Smooth muscle cell (in vitro differentiated cells): ENCODE data around the gene PZP. TPM values are rescaled to one million over a fixed set of nuclear protein-coding genes. Genes with fewer than 3 reads are reported as not detected.

Experiments used
- DNase-seq: peaks from one replicate; lab custom pipeline; 2025; ENCODE audit not compliant: unreplicated experiment; lab: John Stamatoyannopoulos, UW
- H2AFZ ChIP-seq: fragments of 200-600 bp; sonication (generic); 2 replicates; pipeline ENCODE4 v1.6.0; 2016; ENCODE audit warnings: antibody characterized with exemption, low read depth, mild to moderate bottlenecking
- H3F3A ChIP-seq: fragments of 200-600 bp; sonication (generic); 2 replicates; pipeline ENCODE4 v1.6.0; 2017; ENCODE audit warnings: antibody characterized with exemption, low read depth
- H3K27ac ChIP-seq: fragments of 200-600 bp; sonication (generic); 2 replicates; pipeline ENCODE4 v1.5.1; 2016; ENCODE audit warnings: low read depth, mild to moderate bottlenecking
- H3K27me3 ChIP-seq: fragments of 200-600 bp; sonication (generic); 2 replicates; pipeline ENCODE4 v1.6.1; 2016; ENCODE audit warnings: low read depth, mild to moderate bottlenecking
- H3K36me3 ChIP-seq: fragments of 200-600 bp; sonication (generic); 2 replicates; pipeline ENCODE4 v1.5.1; 2016; ENCODE audit warnings: low read depth
- H3K4me1 ChIP-seq: fragments of 200-600 bp; sonication (generic); 2 replicates; pipeline ENCODE4 v1.5.1; 2016; ENCODE audit warnings: low read depth
- H3K4me2 ChIP-seq: fragments of 200-600 bp; sonication (generic); 2 replicates; pipeline ENCODE4 v1.6.0; 2016; ENCODE audit warnings: mild to moderate bottlenecking
- H3K4me3 ChIP-seq: fragments of 200-600 bp; sonication (generic); 2 replicates; pipeline ENCODE4 v1.5.1; 2016; ENCODE audit warnings: mild to moderate bottlenecking
- H3K79me2 ChIP-seq: fragments of 200-600 bp; sonication (generic); 2 replicates; pipeline ENCODE4 v1.6.0; 2016; ENCODE audit warnings: low read depth, mild to moderate bottlenecking
- H3K9ac ChIP-seq: fragments of 200-600 bp; sonication (generic); 2 replicates; pipeline ENCODE4 v1.6.0; 2016; ENCODE audit warnings: low read depth
- H3K9me3 ChIP-seq: fragments of 200-600 bp; sonication (generic); replicated peaks from 2 replicates; pipeline ENCODE4 v1.5.1; 2016; ENCODE audit warnings: low read depth
- H4K20me1 ChIP-seq: fragments of 200-600 bp; sonication (generic); 2 replicates; pipeline ENCODE4 v1.6.0; 2016; ENCODE audit warnings: low read depth
- CTCF ChIP-seq: fragments of 200-600 bp; sonication (generic); IDR thresholded peaks from 2 replicates; pipeline ENCODE4 v1.5.1; 2017; ENCODE audit warnings: borderline replicate concordance, mild to moderate bottlenecking, antibody characterized with exemption; ENCODE audit not compliant: insufficient read depth, poor library complexity, severe bottlenecking
- WGBS: methylation state at CpG from one replicate; pipeline ENCODE4 v1.1.7; 2016; ENCODE audit warnings: low lambda C conversion rate; 5-methylcytosine and 5-hydroxymethylcytosine counted together
- polyA plus RNA-seq: library from polyadenylated mRNA; unstranded; fragments of >200 nt; fragmentation: Nextera tagmentation; extraction: Ambion mirVana; gene quantifications from 2 replicates; pipeline ENCODE4 v1.2.1, GENCODE V29; 2016
- total RNA-seq: library from RNA; depleted of rRNA; stranded (reverse); fragments of >200 nt; gene quantifications from 2 replicates; pipeline ENCODE4 v1.2.3, GENCODE V29; 2014

Gene PZP
- total and polyA plus RNA-seq, 2 experiments from 2014 or later: not detected

- H4K20me1 ChIP-seq: no peaks in the 10 kb centered on the region
- no peaks in the 10 kb centered on the region for H3K79me2 ChIP-seq
- no peaks in the 10 kb centered on the region for H3K4me1 ChIP-seq
- no peak overlapping the region for H3K4me3 ChIP-seq
- TF ChIP-seq CTCF: no peak
- H3K9me3 ChIP-seq: no peaks in the 10 kb centered on the region
- no peak overlapping the region for H3K4me2 ChIP-seq
- H3F3A ChIP-seq: no peaks in the 10 kb centered on the region
- DNase-seq: no peak
- H3K9ac ChIP-seq: no peak overlapping the region
- H2AFZ ChIP-seq: no peak overlapping the region
- WGBS: 87% methylated on average over 2 of the region's 2 CpGs
- no peaks in the 10 kb centered on the region for H3K36me3 ChIP-seq
- H3K27ac ChIP-seq: no peak overlapping the region
- H3K27me3 ChIP-seq: no peaks in the 10 kb centered on the region
Measured at GRCh38 chr12:9214534-9214933, 6.3 kb upstream of the PZP start.

GRCh38 chr12:9211687-9212086 lies 3.5 kb upstream of the PZP start:
- H3K36me3 ChIP-seq: no peaks in the 10 kb centered on the region
- no peak overlapping the region for H2AFZ ChIP-seq
- DNase-seq: no peak
- H4K20me1 ChIP-seq: no peaks in the 10 kb centered on the region
- no peaks in the 10 kb centered on the region for H3K27me3 ChIP-seq
- no peak overlapping the region for H3K4me3 ChIP-seq
- no peak overlapping the region for H3K9ac ChIP-seq
- no peaks in the 10 kb centered on the region for H3K4me1 ChIP-seq
- no peak for TF ChIP-seq CTCF
- no peaks in the 10 kb centered on the region for H3F3A ChIP-seq
- H3K4me2 ChIP-seq: no peak overlapping the region
- WGBS: 89% methylated on average over 1 of the region's 1 CpG
- no peaks in the 10 kb centered on the region for H3K79me2 ChIP-seq
- no peak overlapping the region for H3K27ac ChIP-seq
- no peaks in the 10 kb centered on the region for H3K9me3 ChIP-seq

- Histone ChIP-seq H3K27ac (no peak overlapping the region), H2AFZ (no peak overlapping the region), H3K9me3 (no peaks in the 10 kb centered on the region), H3K4me2 (no peak overlapping the region), H4K20me1 (no peaks in the 10 kb centered on the region), H3K36me3 (no peaks in the 10 kb centered on the region), H3K4me1 (no peaks in the 10 kb centered on the region), H3K79me2 (no peaks in the 10 kb centered on the region), H3K27me3 (peaks cover 3% of the 10 kb centered on the region), H3K4me3 (no peak overlapping the region), H3K9ac (no peak overlapping the region), H3F3A (no peaks in the 10 kb centered on the region)
- 88% methylated on average over 3 of the region's 3 CpGs for WGBS
- no peak for TF ChIP-seq CTCF
- DNase-seq: no peak
Measured at GRCh38 chr12:9204380-9204779, 3.8 kb downstream of the PZP start.

- no peak overlapping the region for H3K27ac ChIP-seq
- TF ChIP-seq CTCF: no peak
- no peaks in the 10 kb centered on the region for H3K79me2 ChIP-seq
- H3K4me2 ChIP-seq: no peak overlapping the region
- no peak overlapping the region for H3K9ac ChIP-seq
- no peaks in the 10 kb centered on the region for H3K4me1 ChIP-seq
- H3K9me3 ChIP-seq: no peaks in the 10 kb centered on the region
- H2AFZ ChIP-seq: no peak overlapping the region
- no peaks in the 10 kb centered on the region for H3K36me3 ChIP-seq
- H3K27me3 ChIP-seq: peaks cover 5% of the 10 kb centered on the region
- no peak overlapping the region for H3K4me3 ChIP-seq
- H3F3A ChIP-seq: no peaks in the 10 kb centered on the region
- H4K20me1 ChIP-seq: no peaks in the 10 kb centered on the region
- DNase-seq: no peak
Measured at GRCh38 chr12:9198012-9198411, 10.2 kb downstream of the PZP start.
